ENCODE measurements around the gene ORAI3. TPM values are rescaled to one million over a fixed set of nuclear protein-coding genes. Genes with fewer than 3 reads are reported as not detected.

ORAI3 gene
- polyA plus RNA-seq, 1 donor from 2014 or later: 7.3 TPM

DNA sequence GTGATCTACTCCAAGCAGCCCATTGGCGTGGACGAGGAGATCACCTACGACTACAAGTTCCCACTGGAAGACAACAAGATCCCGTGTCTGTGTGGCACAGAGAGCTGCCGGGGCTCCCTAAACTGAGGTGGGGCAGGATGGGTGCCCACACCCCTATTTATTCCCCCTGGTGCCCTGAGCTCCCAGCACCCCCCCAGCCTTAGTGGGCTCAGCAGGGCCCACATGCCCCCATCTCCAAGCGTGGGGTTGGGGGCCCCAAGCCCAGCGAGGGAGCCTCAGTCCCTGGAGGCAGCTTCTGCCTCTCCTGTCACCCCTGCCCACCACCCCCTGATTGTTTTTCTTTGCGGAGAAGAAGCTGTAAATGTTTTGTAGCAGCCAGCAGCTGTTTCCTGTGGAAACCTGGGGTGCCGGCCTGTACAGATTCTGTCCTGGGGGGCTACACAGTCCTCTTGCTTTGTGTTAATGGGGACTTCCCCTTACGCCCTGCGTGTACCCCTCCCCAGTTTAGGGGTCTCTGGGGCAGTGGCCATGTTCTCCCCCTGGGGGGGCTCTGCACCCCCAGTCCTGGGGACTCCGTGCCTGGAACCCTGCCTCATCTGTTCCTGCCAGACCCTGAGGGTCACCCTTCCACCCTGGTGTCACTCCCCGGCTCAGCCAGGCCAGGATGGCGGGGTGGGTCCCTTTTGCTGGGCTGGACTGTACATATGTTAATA, 35.2 kb downstream of the ORAI3 start (continued):
- TF ChIP-seq SMC3 (conservative IDR thresholded peaks at IDR 0.05; ENCODE audit: poor library complexity) (no peak), TAF1 (IDR thresholded peaks at IDR 0.05; ENCODE audit: low read depth) (no peak), EP300 (conservative IDR thresholded peaks at IDR 0.05; ENCODE audit: poor library complexity, severe bottlenecking) (no peak)

DNA sequence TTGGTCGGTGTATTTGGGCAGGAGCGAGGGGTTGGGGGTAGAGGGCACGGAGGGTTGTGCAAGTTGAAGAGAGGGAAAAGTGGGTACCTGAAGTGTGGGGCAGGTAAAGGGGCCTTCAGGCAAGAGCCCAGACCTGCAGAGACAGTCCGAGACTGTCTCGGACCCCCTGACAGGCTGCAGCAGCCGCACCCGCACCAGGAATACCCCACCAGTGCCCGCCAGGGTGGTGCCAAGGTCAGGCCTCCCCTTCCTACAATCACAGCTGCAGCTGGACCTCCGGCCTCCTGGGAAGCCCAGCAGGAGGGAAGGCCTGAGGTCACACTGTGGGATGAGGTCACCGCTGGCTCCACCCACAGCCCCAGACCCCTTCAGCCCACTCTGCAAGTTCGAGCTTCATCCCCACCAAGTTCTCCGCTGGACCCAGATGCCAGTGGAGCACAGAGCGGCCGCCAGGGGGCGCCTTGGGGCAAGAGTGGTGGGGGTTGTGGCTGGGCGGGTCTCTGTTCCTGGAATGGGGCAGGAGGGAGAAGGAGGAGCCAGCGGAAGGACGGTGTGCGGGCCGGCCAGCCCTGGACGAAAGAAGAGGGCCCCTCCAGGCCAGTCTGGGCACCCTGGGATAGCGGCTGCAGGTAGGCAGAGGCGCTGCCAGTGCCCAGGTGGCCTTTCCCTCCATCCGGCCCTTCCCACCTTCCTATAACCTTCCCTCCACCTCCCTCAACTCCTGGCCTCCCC, 36.0 kb downstream of the ORAI3 start, which contains the start of gene HSD3B7:
Gene HSD3B7, plus strand, starts transcription at position 539 of the 732 bp plus-strand sequence. CDS start 452 bp downstream, outside the sequence.
- no peak within 1 kb of the TSS for H3K27ac ChIP-seq (ENCODE audit: low read length)
- no peaks in the 10 kb centered on the region for H3K36me3 ChIP-seq (ENCODE audit: insufficient read depth, low read length)
- H3K4me2 ChIP-seq (ENCODE audit: low read length): no peak within 1 kb of the TSS
- no peak for TF ChIP-seq EP300 (conservative IDR thresholded peaks at IDR 0.05; ENCODE audit: poor library complexity, severe bottlenecking)
- TF ChIP-seq MXI1 (conservative IDR thresholded peaks at IDR 0.05; ENCODE audit: poor library complexity, severe bottlenecking): no peak
- TF ChIP-seq RAD21 (conservative IDR thresholded peaks at IDR 0.05): peak; percentile 77
- TF ChIP-seq, protein P1, sequence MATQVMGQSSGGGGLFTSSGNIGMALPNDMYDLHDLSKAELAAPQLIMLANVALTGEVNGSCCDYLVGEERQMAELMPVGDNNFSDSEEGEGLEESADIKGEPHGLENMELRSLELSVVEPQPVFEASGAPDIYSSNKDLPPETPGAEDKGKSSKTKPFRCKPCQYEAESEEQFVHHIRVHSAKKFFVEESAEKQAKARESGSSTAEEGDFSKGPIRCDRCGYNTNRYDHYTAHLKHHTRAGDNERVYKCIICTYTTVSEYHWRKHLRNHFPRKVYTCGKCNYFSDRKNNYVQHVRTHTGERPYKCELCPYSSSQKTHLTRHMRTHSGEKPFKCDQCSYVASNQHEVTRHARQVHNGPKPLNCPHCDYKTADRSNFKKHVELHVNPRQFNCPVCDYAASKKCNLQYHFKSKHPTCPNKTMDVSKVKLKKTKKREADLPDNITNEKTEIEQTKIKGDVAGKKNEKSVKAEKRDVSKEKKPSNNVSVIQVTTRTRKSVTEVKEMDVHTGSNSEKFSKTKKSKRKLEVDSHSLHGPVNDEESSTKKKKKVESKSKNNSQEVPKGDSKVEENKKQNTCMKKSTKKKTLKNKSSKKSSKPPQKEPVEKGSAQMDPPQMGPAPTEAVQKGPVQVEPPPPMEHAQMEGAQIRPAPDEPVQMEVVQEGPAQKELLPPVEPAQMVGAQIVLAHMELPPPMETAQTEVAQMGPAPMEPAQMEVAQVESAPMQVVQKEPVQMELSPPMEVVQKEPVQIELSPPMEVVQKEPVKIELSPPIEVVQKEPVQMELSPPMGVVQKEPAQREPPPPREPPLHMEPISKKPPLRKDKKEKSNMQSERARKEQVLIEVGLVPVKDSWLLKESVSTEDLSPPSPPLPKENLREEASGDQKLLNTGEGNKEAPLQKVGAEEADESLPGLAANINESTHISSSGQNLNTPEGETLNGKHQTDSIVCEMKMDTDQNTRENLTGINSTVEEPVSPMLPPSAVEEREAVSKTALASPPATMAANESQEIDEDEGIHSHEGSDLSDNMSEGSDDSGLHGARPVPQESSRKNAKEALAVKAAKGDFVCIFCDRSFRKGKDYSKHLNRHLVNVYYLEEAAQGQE (IDR thresholded peaks at IDR 0.05; ENCODE audit: borderline replicate concordance): no peak
- no peak for TF ChIP-seq TAF1 (IDR thresholded peaks at IDR 0.05; ENCODE audit: low read depth)
- peak; percentile 7 for TF ChIP-seq POLR2AphosphoS5 (IDR thresholded peaks at IDR 0.05)
- peak; percentile 93 for TF ChIP-seq SMC3 (conservative IDR thresholded peaks at IDR 0.05; ENCODE audit: poor library complexity)
- TF ChIP-seq, protein P2, sequence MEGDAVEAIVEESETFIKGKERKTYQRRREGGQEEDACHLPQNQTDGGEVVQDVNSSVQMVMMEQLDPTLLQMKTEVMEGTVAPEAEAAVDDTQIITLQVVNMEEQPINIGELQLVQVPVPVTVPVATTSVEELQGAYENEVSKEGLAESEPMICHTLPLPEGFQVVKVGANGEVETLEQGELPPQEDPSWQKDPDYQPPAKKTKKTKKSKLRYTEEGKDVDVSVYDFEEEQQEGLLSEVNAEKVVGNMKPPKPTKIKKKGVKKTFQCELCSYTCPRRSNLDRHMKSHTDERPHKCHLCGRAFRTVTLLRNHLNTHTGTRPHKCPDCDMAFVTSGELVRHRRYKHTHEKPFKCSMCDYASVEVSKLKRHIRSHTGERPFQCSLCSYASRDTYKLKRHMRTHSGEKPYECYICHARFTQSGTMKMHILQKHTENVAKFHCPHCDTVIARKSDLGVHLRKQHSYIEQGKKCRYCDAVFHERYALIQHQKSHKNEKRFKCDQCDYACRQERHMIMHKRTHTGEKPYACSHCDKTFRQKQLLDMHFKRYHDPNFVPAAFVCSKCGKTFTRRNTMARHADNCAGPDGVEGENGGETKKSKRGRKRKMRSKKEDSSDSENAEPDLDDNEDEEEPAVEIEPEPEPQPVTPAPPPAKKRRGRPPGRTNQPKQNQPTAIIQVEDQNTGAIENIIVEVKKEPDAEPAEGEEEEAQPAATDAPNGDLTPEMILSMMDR (IDR thresholded peaks at IDR 0.05; ENCODE audit: poor library complexity, severe bottlenecking): peak; percentile 87
- TF ChIP-seq EZH2 (IDR thresholded peaks at IDR 0.05; ENCODE audit: borderline replicate concordance, insufficient read depth, low read length, poor library complexity, severe bottlenecking): no peak
- no peak within 1 kb of the TSS for H2AFZ ChIP-seq (ENCODE audit: low read depth, low read length)
- H3K4me3 ChIP-seq (ENCODE audit: low read length): no peak within 1 kb of the TSS
- H3F3A ChIP-seq (ENCODE audit: insufficient read depth, low read length, poor library complexity, severe bottlenecking): no peaks in the 10 kb centered on the region
- no peaks in the 10 kb centered on the region for H3K9me2 ChIP-seq (ENCODE audit: insufficient read depth, low read length)
- H3K27me3 ChIP-seq (ENCODE audit: insufficient read depth, low read depth, low read length): no peaks in the 10 kb centered on the region
- no peaks in the 10 kb centered on the region for H3K9me3 ChIP-seq (ENCODE audit: low read length)
- H3K79me2 ChIP-seq (replicated peaks; ENCODE audit: insufficient read depth, low read length): no peaks in the 10 kb centered on the region
- H4K20me1 ChIP-seq (ENCODE audit: insufficient read depth): no peaks in the 10 kb centered on the region
- H3K9ac ChIP-seq (ENCODE audit: low read length): no peak within 1 kb of the TSS
